GM08714 (cell line): ENCODE data around the gene CTSF.
"Not testable (repeated sequence)": the region's sequence is repeated elsewhere in the genome, so short reads cannot be mapped to it uniquely, and the experiment has no call there.

Source experiments
- H3K4me3 ChIP-seq: fragments of 200-500 bp; sonication (Bioruptor generic); 2 replicates; pipeline ENCODE4 v1.5.1; 2014; ENCODE audit warnings: mild to moderate bottlenecking, low read length, inconsistent platforms
- ZNF274 ChIP-seq: IDR thresholded peaks from 2 replicates; pipeline ENCODE4 v1.6.1; 2012; ENCODE audit warnings: mild to moderate bottlenecking, low read depth, low read length

CTSF gene

GRCh38 chr11:66543263-66544107, 24.9 kb downstream of the CTSF start:
- TF ChIP-seq ZNF274, result no peak
- no peak overlapping the region; the same call in 1 of the 2 replicates for H3K4me3 ChIP-seq

GRCh38 chr11:66542362-66542761, 26.0 kb downstream of the CTSF start:
- H3K4me3 ChIP-seq, result no peak overlapping the region
- TF ChIP-seq ZNF274, result no peak

- no peak overlapping the region for H3K4me3 ChIP-seq
- TF ChIP-seq ZNF274, result no peak
Observed at GRCh38 chr11:66541892-66542291, 26.5 kb downstream of the CTSF start.

- not testable (repeated sequence) for H3K4me3 ChIP-seq
Observed at GRCh38 chr11:66540598-66540997, 27.8 kb downstream of the CTSF start.

- H3K4me3 ChIP-seq, result no peak overlapping the region
- no peak for TF ChIP-seq ZNF274
Observed at GRCh38 chr11:66539870-66540213, 28.6 kb downstream of the CTSF start.

GRCh38 chr11:66539170-66539869, 29.1 kb downstream of the CTSF start:
- no peak for TF ChIP-seq ZNF274
- no peak overlapping the region for H3K4me3 ChIP-seq

- H3K4me3 ChIP-seq, result no peak overlapping the region
- no peak for TF ChIP-seq ZNF274
Observed at GRCh38 chr11:66532784-66533183, 35.6 kb downstream of the CTSF start.

- no peak for TF ChIP-seq ZNF274
Observed at GRCh38 chr11:66531841-66532240, 36.6 kb downstream of the CTSF start.

GRCh38 chr11:66530927-66531709, 37.3 kb downstream of the CTSF start:
- H3K4me3 ChIP-seq, result no peak overlapping the region
- no peak for TF ChIP-seq ZNF274

More at GRCh38 chr11:66531841-66532240, 36.6 kb downstream of the CTSF start:
- H3K4me3 ChIP-seq, result no peak overlapping the region

- TF ChIP-seq ZNF274, result no peak
- no peak overlapping the region for H3K4me3 ChIP-seq
Observed at GRCh38 chr11:66529655-66530054, 38.8 kb downstream of the CTSF start.

GRCh38 chr11:66529069-66529468, 39.3 kb downstream of the CTSF start:
- no peak overlapping the region for H3K4me3 ChIP-seq
- no peak for TF ChIP-seq ZNF274

GRCh38 chr11:66524304-66525040, 43.9 kb downstream of the CTSF start:
- no peak overlapping the region for H3K4me3 ChIP-seq
- no peak for TF ChIP-seq ZNF274

GRCh38 chr11:66523611-66524010, 44.8 kb downstream of the CTSF start:
- H3K4me3 ChIP-seq, result no peak overlapping the region
- TF ChIP-seq ZNF274, result no peak
